HG03432 (cell line): Measurements from ENCODE around the gene CWH43.
A peak's percentile ranks its signal among the peaks of the same experiment; 100 is the strongest.
"Not testable (repeated sequence)": the region's sequence is repeated elsewhere in the genome, so short reads cannot be mapped to it uniquely, and the experiment has no call there.

Experiments
- ATAC-seq: cut with Tn5 transposase; IDR thresholded peaks from one replicate; pipeline ENCODE4 v1.9.1; 2021; ENCODE audit warnings: mild to moderate bottlenecking, moderate library complexity; ENCODE audit not compliant: unreplicated experiment

CWH43 gene

DNA sequence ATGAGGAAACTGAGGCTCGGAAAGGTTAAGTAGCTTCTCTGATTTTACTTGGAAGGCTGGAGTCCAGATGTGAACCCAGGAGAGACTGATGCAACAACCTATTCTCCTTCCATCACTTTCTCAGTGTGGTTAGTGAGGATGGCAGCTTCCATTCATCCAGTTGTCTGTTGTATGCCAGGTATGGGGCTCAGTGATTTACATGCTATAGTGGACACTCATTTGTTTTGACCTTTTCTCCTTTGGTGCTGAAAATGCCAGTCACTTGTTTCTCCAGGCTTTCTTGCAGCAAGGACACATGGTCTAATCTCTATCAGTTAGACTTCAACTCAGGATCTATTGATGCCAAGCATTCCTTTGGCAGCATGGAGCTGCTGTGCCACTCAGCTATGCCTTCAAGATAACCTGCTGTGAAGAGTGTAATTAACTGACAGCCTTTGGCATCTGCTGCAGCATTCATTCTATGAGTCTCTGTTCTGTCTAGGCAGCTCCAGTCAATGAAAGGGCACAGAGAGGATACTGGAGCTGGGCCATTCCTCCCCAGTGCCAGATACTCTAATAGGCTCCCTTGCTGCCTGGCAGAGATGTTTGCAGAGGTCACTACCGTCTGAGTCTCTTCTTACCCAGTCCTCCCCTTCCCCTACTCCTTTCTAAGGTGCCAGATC, 11.0 kb upstream of the CWH43 start:
- ATAC-seq: no peak

DNA sequence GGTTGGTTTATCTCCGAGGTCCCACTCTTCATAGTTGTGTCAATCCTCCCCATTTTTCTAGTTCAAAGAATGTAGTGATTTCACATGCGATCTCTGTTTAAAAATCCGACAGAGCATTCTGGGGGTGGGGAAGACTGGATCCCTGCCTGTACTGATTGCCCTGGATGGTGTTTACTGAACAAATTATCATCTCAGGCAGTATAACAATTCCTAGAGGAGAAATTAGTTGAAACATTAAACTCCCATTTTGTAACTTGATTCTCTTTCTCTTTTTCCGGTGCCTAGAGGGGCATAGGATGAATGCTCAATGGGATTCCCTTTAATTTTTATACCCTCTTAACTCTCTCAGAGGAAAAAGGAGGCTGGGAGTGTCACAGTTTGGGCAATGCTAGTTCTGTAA, 10.0 kb upstream of the CWH43 start:
- no peak for ATAC-seq

DNA sequence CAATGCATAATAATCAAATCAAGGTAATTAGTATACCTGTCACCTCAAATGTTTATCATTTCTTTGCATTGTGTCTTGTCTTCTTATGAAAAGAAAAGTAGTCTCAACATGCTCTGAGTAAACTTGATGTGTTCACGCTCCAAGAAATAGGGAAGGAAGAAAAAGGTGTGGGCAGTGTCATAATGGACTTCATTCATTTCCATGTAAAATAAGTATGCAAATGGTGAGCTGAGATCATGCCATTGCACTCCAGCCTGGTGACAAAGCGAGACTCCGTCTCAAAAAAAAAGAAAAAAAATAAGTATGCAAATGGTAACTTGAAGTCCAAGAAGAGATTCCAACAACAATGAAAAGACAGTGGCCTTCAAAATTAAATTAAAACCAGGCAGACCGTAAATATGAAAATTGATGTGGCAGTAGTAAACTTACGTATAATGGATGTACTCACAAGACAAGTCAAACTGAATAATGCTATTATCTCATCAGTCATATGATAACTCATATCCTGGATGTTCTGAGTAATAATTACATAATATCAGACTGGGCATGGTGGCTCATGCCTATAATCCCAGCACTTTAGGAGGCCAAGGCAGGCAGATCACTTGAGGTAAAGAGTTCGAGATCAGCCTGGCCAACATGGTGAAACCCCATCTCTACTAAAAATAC, 6.0 kb upstream of the CWH43 start:
- no peak for ATAC-seq

DNA sequence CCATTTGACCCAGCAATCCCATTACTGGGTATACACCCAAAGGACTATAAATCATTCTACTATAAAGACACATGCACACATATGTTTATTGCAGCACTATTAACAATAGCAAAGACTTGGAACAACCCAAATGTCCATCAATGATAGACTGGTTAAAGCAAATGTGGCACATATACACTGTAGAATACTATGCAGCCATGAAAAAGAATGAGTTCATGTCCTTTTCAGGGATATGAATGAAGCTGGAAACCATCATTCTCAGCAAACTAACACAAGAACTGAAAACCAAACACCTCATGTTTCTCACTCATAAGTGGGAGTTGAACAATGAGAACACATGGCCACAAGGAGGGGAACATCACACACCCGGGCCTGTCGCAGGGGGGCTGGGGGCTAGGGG, 2.1 kb upstream of the CWH43 start:
- ATAC-seq: not testable (repeated sequence)

DNA sequence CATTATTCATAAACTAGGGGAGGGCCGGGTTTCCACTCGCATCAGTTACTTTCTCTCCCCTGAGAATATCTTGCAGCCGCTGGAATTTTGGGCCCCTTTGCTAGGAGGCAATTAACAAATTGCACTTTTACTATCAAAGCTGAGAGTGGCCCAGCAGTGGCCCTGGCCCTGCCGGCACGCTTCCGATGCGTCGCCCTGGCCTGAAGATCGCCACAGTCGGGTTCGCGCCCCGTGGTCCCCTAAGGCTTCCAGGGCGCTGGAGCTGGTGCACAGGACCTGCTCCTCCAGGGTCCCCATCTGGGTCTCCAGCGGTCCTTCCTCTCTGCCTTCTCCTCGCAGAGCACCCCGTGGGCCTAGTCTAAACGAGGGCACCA, 486 bp upstream of the CWH43 start:
- no peak for ATAC-seq

DNA sequence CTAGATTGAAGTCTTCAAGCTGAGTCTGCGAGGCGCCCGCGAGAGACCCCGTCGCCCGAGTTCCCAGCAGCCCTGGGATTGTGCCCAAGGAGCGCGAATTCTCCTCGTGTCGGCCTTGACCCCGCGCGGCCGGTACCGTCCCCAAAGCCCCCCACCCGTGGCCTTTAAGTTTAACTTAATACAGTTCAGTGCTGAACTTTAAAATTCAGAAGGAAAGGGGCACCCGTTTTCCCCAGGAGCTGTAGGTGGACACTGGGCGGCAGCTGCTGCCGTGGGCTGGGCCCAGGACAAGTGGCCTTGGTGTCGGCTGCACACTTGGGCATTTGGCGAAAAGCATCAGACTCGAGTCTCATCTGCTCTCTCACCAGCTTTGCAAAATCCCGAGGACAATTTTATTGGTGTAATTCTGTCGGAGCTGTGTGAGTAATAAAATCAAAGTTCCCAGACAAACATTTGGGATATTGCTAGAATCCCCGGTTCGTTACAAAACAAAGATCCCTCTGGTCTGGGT, 634 bp downstream of the CWH43 start:
- ATAC-seq: no peak

DNA sequence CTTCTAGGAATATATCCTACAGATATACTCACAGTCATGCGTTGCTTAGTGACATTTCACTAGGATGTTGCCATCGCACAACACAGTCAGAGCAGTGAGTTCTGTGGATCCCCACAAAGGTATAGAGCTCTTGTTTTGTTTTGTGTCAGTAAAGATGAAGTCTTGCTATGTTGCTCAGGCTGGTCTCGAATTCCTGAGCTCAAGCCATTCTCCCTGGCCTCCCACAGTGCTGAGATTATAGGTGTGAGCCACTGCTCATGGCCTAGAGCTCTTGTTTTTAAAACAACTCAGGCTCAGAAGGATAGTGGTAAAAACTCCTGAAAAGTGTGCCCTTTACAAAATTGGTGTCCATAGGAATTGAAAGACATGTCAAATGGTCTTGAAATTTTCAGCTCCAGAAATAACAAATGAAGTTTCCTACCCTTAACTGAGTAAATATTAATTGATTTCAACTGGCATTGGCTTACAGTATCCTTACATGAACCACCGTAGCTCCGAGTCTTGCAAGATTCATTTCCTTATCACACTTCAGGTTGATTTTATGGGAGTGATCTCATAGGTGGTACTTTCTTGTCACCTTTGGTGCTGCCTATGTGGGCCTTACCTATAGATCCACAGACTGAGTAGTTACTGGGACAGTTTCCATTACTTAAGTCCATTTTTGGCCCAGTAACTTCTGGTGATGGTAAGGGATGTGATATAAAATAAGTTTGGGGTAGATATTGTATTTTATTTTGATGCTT, 3.6 kb downstream of the CWH43 start:
- ATAC-seq: no peak

DNA sequence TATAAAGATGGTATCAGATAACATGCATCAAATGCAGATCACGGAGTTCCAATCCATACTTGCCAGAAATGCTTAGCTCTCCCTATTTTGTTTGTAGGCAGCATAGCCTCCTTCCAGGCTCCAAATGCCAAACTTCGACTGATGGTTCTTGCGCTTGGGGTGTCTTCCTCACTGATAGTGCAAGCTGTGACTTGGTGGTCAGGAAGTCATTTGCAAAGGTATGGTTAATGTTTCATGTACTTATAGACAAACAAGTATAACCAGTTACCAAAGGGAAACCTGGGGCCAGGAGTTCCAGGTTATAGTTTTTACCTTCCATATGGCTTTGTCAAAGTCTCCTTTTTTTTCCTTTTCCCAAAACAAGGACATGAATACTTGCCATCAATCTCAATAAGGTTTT, 5.3 kb downstream of the CWH43 start:
- no peak for ATAC-seq

DNA sequence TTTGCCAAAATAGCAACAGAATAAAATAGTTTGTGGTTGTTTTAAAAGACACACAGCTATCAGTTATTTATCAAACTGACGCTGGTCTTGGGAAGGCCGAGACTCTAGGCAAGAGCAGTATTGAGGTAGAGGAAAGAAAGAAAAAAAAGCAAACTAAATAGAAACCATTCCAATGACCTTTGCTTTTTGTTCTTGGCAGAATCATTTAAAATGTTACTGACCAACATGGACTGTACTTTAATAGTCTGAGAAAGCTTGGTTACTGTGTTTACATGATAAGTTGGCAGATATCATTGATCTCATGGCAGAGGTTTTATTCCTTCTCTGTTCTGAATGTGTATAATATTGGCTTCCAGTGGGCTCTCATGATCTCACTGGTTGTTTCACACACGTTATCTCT, 11.9 kb downstream of the CWH43 start:
- no peak for ATAC-seq

DNA sequence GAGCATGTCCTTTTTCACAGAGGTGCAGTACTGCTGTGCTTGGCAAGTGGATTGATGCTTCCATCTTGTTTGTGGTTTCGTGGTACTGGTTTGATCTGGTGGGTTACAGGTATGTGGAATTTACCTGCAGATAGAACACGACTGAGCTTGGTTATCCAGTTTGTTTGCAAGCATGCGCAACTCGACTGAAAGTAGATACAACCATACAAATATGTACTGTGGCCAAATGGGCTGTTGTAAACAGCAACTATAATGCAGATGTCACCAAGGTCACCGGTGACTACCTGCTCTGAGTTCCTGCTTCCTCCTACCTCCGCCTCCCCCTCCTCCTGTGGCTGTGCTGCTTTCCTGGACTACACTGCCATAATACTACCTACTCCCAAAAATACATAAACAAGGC, 12.4 kb downstream of the CWH43 start:
- ATAC-seq: no peak

DNA sequence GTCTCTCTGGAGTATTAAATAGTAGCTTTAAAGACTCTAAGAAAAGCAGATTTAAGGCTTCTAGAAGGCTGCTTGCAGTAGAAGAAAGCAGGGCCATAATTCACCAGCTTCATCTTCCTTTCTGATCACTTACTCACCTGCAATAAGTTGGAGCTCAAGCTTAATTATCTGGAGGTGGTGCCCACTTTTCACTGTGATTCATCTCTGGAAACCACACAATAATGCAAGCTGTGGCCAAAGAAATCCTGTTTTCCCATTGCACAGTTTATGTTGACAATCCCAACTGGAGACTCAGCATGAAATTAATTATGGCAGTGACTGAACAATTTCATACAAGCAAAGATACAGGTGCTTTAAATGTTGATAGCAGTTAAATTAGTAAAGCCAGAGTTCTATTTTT, 14.7 kb downstream of the CWH43 start:
- no peak for ATAC-seq

DNA sequence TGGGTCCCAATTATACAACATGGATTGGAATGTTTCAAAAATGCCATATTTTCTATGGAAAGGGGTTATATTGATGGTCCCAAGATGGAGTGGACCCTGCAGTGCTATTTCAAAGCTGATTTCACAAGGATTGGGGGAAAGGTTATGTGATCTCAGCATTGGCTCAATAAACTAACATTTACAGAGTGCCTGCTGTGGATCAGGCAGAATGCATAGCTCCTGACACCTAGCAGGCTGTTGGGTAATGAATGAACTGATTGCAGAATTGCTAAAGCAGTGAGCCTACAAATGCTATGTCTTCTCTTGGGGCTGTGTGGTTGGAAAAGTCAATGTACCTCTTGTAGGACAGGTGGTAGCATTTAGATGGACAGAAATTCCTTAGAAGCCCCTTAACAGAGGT, 16.9 kb downstream of the CWH43 start:
- ATAC-seq: no peak

DNA sequence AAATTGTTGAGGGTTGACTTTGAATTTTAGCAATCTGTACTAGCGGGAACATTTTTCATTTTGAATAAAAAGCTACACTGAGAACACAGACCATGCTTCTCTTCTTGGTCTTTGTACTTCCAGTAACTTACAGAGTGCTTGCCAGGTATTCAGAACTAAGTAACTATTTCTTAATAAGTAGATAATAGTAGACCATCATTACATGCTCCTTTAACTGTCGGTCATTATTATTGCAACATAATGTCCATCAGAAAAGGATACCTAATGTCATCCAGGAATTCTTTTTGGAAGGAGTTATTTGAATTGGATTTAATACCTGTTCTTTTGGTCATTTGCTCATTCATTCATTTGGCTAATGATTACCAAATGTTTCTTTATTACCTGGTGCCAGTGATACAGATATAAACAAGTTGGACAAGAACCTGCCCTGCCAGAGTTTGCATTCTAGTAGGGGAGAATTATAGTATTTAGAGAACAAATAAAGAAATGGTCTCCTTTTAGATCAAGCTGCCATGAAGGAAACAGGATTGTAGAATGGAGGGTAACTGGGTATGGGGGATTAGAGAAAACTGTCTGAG, 32.7 kb downstream of the CWH43 start:
- no peak for ATAC-seq

DNA sequence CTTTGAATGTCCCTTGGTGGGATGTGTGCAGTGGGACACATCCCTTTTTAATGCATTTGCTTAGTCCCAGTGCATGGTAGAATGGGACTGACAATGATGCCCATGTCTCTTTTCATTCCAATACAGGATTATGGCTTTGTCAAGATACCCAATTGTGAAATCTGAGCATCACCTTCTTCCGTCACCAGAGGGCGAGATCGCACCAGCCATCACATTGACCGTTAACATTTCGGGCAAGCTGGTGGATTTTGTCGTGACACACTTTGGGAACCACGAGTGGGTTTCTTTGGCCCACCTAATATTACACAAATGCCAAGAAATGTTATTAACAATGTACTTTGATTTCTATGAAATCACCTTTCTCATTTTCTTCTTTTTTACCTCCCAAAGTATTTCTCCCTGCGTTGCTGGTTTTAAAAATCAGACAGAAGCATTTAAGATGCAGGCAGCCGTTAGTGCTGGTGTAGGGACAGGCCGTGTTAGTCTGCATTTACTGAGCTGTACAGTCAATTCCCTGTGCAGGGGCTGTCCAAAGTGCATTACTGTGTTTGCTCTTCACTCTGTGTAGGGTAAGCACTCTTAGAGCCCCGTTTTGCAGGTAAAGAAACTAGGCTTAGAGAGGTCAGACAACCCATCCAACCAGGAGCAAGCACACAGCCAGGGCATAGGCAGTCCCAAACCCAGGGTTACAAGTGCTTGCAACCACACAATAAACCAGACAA, 46.5 kb downstream of the CWH43 start:
- no peak for ATAC-seq

DNA sequence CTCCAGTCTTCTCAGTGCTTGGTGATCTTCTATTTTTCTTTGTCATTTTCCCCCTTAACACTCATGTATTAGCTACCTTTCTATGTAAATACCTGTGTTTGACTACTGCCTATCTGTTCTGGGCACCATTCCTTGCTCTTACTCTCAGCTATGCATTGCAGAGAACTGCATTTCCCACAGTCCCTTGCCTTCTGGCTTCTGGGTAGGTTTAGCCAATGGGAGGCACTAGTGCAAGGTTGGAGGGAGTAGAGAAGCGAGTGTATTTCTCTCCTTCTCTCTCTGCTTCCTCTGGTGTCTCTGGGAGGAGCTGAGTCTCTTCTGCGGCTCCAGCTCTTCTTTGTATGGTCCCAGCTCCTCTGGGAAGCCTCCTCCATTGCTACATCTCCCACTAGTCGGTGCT, 50.5 kb downstream of the CWH43 start:
- ATAC-seq: no peak

DNA sequence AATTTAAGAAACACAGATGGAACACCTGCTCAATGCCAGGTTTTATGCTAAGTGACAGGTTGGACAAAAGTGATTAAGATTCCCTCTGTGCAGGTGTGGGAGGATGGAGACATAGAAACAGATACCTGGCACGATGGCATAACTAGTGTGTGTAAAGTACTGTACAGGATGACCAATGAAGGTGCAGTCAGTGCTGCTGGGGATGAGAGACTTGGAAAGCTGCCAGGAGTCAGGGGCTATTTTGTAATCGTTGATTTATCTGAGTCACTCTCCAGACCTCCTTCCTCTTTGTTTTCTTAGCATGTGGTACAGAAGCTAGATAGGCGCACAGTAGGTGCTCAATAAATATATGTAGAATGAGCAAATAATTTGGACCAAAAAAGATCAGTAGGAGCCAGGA, 58.2 kb downstream of the CWH43 start:
- no peak for ATAC-seq

DNA sequence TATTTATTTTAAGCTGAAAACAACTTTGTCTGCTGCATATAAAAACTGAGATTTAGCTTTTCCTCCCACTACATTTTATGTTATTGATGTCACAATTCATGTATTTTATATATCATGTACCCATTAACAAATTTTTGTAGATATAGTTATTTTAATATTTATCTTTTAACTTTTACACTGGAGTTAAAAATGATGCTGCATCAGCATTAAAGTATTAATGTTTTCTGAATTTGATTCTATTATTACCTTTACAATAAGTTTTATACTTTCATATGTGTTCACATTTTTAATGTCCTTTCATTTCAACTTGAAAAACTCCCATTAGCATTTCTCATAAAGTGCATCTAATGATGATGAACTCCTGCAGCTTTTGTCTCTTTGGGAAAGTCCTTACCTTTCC, 72.2 kb downstream of the CWH43 start:
- ATAC-seq: no peak

DNA sequence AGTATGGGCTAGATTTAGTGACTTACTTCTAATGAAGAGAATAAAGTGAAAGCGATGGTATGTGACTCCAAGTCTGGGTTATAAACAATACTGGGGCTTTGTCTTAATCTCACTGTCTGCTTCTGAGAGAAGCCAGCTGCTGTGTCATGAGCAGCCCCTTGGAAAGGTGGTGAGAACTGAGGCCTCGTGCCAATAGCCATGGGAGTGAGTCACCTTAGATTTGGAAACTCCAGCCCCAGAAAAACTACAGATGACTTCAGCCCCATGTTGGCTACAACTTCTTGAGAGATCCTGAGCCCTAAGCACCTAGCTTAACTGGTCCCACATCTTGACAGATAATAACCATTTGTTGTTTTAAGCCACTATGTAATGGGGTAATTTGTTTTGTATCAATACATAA, 77.6 kb downstream of the CWH43 start:
- ATAC-seq: no peak

DNA sequence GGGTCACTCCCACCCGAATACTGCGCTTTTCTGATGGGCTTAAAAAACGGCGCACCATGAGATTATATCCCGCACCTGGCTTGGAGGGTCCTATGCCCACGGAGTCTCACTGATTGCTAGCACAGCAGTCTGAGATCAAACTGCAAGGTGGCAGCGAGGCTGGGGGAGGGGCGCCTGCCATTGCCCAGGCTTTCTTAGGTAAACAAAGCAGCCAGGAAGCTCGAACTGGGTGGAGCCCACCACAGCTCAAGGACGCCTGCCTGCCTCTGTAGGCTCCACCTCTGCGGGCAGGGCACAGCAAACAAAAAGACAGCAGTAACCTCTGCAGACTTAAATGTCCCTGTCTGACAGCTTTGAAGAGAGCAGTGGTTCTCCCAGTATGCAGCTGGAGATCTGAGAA, 86.1 kb downstream of the CWH43 start:
- ATAC-seq: not testable (repeated sequence)

DNA sequence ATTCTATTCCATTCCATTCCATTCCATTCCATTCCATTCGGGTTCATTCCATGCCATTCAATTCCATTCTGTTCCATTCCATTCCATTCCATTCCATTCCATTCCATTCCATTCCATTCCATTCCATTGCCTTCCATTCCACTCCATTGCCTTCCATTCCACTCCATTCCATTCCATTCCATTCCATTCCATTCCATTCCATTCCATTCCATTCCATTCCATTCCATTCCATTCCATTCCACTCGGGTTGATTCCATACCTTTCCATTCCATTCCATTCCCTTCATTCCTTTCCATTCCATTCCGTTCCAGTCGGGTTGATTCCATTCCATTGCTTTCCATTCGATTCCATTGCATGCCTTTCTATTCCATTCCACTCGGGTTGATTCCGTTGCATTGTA, 105.8 kb downstream of the CWH43 start:
- peak; percentile 29 for ATAC-seq

DNA sequence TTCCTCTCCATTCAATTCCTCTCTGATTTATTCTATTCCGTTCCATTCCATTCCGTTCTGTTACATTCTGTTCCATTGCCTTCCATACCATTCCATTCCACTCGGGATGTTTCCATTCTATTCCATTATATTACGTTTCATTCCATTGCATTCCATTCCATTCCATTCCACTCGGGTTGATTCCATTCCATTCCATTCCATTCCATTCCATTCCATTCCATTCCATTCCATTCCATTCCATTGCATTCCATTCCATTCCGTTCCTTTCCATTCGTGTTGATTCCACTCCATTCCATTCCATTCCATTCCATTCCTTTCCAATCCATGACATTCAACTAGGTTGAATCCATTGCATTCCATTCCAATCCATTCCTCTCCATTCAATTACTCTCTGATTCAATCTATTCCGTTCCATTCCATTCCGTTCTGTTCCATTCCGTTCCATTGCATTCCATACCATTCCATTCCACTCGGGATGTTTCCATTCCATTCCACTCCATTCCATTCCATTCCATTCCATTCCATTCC, 106.6 kb downstream of the CWH43 start:
- ATAC-seq: peak; percentile 56
